ENCODE data around the gene TMEM53. TPM values are rescaled to one million over a fixed set of nuclear protein-coding genes. Genes with fewer than 3 reads are reported as not detected.

TMEM53 gene
- total and polyA plus RNA-seq, 11 donors, result 8.5 to 20.0 (median 12.5) TPM

GRCh38 chr1:44611866-44612265 lies 62.4 kb downstream of the TMEM53 start:
- TF ChIP-seq, protein P1, sequence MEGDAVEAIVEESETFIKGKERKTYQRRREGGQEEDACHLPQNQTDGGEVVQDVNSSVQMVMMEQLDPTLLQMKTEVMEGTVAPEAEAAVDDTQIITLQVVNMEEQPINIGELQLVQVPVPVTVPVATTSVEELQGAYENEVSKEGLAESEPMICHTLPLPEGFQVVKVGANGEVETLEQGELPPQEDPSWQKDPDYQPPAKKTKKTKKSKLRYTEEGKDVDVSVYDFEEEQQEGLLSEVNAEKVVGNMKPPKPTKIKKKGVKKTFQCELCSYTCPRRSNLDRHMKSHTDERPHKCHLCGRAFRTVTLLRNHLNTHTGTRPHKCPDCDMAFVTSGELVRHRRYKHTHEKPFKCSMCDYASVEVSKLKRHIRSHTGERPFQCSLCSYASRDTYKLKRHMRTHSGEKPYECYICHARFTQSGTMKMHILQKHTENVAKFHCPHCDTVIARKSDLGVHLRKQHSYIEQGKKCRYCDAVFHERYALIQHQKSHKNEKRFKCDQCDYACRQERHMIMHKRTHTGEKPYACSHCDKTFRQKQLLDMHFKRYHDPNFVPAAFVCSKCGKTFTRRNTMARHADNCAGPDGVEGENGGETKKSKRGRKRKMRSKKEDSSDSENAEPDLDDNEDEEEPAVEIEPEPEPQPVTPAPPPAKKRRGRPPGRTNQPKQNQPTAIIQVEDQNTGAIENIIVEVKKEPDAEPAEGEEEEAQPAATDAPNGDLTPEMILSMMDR (IDR thresholded peaks at IDR 0.05), result no peak
- no peak for TF ChIP-seq POLR2A (IDR thresholded peaks at IDR 0.05)
- DNase-seq (no peak), ATAC-seq (no peak)
- 61 to 71% (median 68%) methylated on average over 4 of the region's 4 CpGs for WGBS, 4 donors
- Histone ChIP-seq H3K27me3 (peaks cover 0 to 33% (median 0%) of the 10 kb centered on the region in 9 donors), H3K9me3 (no peaks in the 10 kb centered on the region), H3K4me3 (no peak overlapping the region), H3K4me1 (peaks cover 0 to 4% (median 0%) of the 10 kb centered on the region in 12 donors), H3K27ac (no peak overlapping the region), H3K36me3 (no peaks in the 10 kb centered on the region)
- intact Hi-C loops (cut with DNase I), result loop anchor here in 2 of 10 donors (2.0 kb wide), 2 partner anchors 39 to 41 kb away; no protein-coding TSS in a partner anchor

GRCh38 chr1:44611419-44611818 lies 62.9 kb downstream of the TMEM53 start:
- Histone ChIP-seq H3K4me1 (no peaks in the 10 kb centered on the region), H3K4me3 (no peak overlapping the region), H3K9me3 (no peaks in the 10 kb centered on the region), H3K36me3 (no peaks in the 10 kb centered on the region), H3K27me3 (peaks cover 0 to 29% (median 0%) of the 10 kb centered on the region in 9 donors), H3K27ac (no peak overlapping the region)
- intact Hi-C loops (cut with DNase I), result loop anchor here in 2 of 10 donors (2.0 kb wide), 2 partner anchors 39 to 41 kb away; no protein-coding TSS in a partner anchor
- no peak for ATAC-seq
- no peak for DNase-seq
- TF ChIP-seq, protein P1 (IDR thresholded peaks at IDR 0.05), result no peak
- no peak for TF ChIP-seq POLR2A (IDR thresholded peaks at IDR 0.05)
- 65 to 77% (median 74%) methylated on average over 5 of the region's 5 CpGs for WGBS, 4 donors

DNA sequence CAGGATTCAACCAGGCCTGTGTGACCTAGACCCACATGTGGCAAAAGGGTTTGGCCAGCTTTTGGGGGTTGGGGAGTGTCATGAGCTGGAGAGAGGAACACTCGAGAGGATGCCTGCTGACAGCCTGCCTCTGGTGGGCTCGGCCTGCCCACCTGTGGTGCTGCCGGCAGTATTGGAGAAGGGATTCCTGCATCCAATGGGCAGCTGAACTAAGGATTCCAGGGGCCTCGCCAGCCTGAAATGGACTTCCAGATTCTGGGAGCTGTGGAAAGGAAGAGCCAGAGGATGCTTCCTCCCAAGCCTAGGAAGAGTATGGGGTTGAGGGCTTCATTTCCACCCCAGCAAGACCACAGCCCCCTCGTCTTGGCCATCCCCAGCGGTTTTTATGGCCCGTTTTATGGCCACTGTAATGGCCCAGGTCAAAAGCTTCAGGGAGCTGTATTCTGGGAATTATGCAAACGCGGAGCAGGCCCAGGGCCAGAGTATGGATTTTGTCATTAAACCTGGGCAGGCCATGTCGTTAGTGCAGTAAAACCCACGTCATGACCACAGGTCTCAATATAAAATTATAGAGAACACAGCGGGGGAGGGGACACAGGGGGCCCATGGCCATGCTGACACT lies 63.6 kb downstream of the TMEM53 start:
- no peak overlapping the region for H3K27ac ChIP-seq
- DNase-seq, result no peak
- ATAC-seq, result no peak
- H3K27me3 ChIP-seq, result peaks cover 0 to 21% (median 0%) of the 10 kb centered on the region in 9 donors
- H3K9me3 ChIP-seq, result no peaks in the 10 kb centered on the region
- H3K4me1 ChIP-seq, result no peaks in the 10 kb centered on the region
- no peaks in the 10 kb centered on the region for H3K36me3 ChIP-seq
- no peak for TF ChIP-seq POLR2A (IDR thresholded peaks at IDR 0.05)
- TF ChIP-seq, protein P1 (IDR thresholded peaks at IDR 0.05), result no peak
- WGBS, 4 donors, result 71 to 79% (median 73%) methylated on average over 9 to 12 of the region's 12 CpGs
- intact Hi-C loops (cut with DNase I), result loop anchor here in 2 of 10 donors (2.0 kb wide), 2 partner anchors 40 to 42 kb away; no protein-coding TSS in a partner anchor
- H3K4me3 ChIP-seq, result no peak overlapping the region

DNA sequence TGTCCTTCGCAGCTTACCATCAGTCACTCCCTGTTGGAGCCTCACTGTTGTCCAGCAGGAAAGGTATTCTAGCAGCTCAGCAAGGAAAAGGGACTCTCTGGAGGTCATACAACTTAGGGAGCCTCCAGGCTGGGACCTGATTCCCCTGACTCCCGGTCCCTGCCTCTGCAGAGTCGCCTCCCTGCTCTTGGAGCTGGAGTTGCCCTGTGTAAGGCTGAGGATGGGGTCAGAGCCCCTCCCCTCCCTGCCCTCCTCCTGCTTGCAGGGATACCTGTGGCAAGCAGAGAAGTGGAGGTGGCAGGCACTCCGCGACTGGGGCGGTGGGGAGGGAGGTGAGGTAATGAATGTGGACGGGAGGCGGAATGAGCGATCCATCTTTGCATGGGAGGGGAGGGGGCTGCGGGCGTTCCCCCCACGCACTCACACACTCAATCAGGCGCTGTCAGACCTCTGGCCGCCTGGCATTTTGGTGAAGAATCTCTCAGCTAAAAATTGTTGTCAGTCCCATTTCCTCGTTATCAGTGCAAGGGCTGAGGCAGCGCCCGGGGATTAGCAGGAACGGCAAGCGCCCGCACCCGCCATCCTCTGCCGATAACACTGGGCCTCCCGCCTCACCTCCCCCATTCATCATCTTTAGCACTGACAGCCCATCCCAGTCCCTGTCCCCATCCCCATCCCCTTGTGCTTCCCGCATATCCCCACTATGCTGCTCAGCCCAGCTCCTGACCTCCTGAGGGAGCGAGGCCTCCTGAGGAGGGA lies 64.3 kb downstream of the TMEM53 start:
- intact Hi-C loops (cut with DNase I), result loop anchor here in 9 of 10 donors (1.0 to 10.0 kb wide), 6 partner anchors 41 to 605 kb away; no protein-coding TSS in a partner anchor
- WGBS, 4 donors, result 69 to 72% (median 71%) methylated on average over 25 of the region's 25 CpGs
- no peaks in the 10 kb centered on the region for H3K36me3 ChIP-seq
- peaks cover 0 to 21% (median 0%) of the 10 kb centered on the region in 9 donors for H3K27me3 ChIP-seq
- H3K27ac ChIP-seq, result no peak overlapping the region
- no peak for DNase-seq
- no peak overlapping the region for H3K4me3 ChIP-seq
- TF ChIP-seq, protein P1 (IDR thresholded peaks at IDR 0.05), result peak in 1 of 12 donors; percentile 3
- TF ChIP-seq POLR2A (IDR thresholded peaks at IDR 0.05), result no peak
- H3K4me1 ChIP-seq, result no peaks in the 10 kb centered on the region
- no peaks in the 10 kb centered on the region for H3K9me3 ChIP-seq
- peak in 1 of 4 donors; percentile 19 for ATAC-seq

Data from heart left ventricle (tissue), 16 donors.